Transverse colon (tissue), 4 donors: Measurements from ENCODE around the gene PSMB9.

Source experiments
- POLR2A ChIP-seq: fragments of 450-650 bp; IDR thresholded peaks from one replicate; pipeline ENCODE4 v1.6.1; 2016; ENCODE audit warnings: antibody characterized with exemption, mild to moderate bottlenecking, moderate library complexity
- POLR2AphosphoS5 ChIP-seq, 3 donors: sonication (generic); formaldehyde crosslinking; IDR thresholded peaks; one replicate each; pipeline ENCODE4 v1.6.1; 2016; ENCODE audit warnings: antibody characterized with exemption in 3 of 3
- TF ChIP-seq, protein P1 (sequence below), 5 experiments: fragments of 200-600 bp in 3 of 5; fragments of 450-650 bp in 2 of 5; sonication (generic) in 3 of 5; IDR thresholded peaks; 1 replicate in 2 of 5; 2 replicates in 3 of 5; pipeline ENCODE4 v1.5.1; 2016 to 2017; ENCODE audit warnings: antibody characterized with exemption in 5 of 5, inconsistent platforms in 3 of 5, mild to moderate bottlenecking in 2 of 5, moderate library complexity in 1 of 5

DNA sequence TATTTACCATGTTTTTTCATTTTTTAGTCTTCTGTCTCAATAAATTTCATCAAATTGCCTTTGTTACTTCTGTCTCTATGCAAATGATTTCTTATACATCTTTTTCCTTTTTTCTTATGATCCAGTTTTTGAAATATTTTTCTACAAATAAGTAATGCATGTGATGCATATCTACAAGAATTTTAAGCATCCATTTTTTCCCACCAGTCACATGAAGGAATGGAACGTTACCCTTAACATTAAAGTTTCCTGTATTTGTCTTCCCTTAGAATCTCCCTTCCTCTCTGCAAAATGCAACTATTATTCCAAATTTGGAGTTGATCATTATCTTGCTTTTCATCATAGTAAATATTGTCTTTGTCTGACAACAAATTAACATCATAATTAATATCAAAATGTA is 35.5 kb downstream of the PSMB9 start:
- TF ChIP-seq, protein P1, sequence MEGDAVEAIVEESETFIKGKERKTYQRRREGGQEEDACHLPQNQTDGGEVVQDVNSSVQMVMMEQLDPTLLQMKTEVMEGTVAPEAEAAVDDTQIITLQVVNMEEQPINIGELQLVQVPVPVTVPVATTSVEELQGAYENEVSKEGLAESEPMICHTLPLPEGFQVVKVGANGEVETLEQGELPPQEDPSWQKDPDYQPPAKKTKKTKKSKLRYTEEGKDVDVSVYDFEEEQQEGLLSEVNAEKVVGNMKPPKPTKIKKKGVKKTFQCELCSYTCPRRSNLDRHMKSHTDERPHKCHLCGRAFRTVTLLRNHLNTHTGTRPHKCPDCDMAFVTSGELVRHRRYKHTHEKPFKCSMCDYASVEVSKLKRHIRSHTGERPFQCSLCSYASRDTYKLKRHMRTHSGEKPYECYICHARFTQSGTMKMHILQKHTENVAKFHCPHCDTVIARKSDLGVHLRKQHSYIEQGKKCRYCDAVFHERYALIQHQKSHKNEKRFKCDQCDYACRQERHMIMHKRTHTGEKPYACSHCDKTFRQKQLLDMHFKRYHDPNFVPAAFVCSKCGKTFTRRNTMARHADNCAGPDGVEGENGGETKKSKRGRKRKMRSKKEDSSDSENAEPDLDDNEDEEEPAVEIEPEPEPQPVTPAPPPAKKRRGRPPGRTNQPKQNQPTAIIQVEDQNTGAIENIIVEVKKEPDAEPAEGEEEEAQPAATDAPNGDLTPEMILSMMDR (IDR thresholded peaks at IDR 0.05) = no peak
- TF ChIP-seq POLR2A (no peak), POLR2AphosphoS5 (IDR thresholded peaks at IDR 0.05) (no peak)
